ENCODE data around the gene CYLD. TPM values are rescaled to one million over a fixed set of nuclear protein-coding genes. Genes with fewer than 3 reads are reported as not detected.

The CYLD gene
- total RNA-seq, 1 experiment from 2014 or later = 24.9 TPM

GRCh38 chr16:50781043-50781442 lies 39.2 kb downstream of the CYLD start:
- no peak for DNase-seq (ENCODE audit: low spot score)

- DNase-seq (ENCODE audit: low spot score) = no peak
These were observed 39.6 kb downstream of the CYLD start for GRCh38 chr16:50781518-50781917.

- no peak for DNase-seq (ENCODE audit: low spot score)
These were observed 47.9 kb downstream of the CYLD start for GRCh38 chr16:50789757-50790156.

DNA sequence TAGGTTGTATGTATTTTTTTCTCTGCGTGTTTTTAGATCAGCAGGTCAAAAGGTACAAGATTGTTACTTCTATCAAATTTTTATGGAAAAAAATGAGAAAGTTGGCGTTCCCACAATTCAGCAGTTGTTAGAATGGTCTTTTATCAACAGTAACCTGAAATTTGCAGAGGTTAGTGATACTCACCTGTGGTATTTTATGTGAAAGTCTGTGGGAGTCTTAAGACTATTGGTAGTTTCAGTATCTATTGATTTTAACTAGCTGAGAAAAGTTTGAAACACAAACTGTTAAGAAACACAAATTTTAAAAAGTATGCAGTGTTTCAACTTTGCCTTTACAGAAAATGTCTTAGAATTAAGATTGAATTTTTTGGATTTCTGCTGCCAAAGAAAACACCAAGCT lies 49.6 kb downstream of the CYLD start:
- no peak for DNase-seq (ENCODE audit: low spot score)

- DNase-seq (ENCODE audit: low spot score) = no peak
These were observed 54.9 kb downstream of the CYLD start for GRCh38 chr16:50796829-50797228.

GRCh38 chr16:50797456-50797855 lies 55.6 kb downstream of the CYLD start:
- no peak for DNase-seq (ENCODE audit: low spot score)

DNA sequence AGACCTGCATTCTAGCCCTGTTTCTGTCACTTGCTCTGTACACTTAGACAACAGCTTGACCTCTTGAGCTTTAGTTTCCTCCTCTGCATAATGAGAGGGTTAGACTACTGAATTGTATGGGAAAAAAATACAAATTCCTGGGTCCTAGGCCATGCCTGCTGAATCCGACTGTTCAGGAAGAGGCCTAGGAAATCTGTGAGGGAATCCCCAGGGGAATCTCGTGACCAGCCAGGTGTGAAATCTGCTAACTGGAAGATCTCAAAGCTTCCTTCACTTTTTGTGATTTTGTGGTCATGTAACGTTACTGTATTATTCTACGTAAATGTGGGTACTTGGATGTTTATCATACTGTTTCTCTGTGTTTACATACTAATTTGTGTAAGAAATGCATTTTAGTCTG lies 58.2 kb downstream of the CYLD start:
- DNase-seq (ENCODE audit: low spot score) = no peak

GRCh38 chr16:50801036-50801435 lies 59.1 kb downstream of the CYLD start:
- DNase-seq (ENCODE audit: low spot score) = no peak

GRCh38 chr16:50802000-50802399 lies 60.1 kb downstream of the CYLD start:
- DNase-seq (ENCODE audit: low spot score) = no peak

GRCh38 chr16:50802961-50803360 lies 61.1 kb downstream of the CYLD start:
- no peak for DNase-seq (ENCODE audit: low spot score)

GRCh38 chr16:50804290-50804907 lies 62.5 kb downstream of the CYLD start:
- DNase-seq (ENCODE audit: low spot score) = no peak

DNA sequence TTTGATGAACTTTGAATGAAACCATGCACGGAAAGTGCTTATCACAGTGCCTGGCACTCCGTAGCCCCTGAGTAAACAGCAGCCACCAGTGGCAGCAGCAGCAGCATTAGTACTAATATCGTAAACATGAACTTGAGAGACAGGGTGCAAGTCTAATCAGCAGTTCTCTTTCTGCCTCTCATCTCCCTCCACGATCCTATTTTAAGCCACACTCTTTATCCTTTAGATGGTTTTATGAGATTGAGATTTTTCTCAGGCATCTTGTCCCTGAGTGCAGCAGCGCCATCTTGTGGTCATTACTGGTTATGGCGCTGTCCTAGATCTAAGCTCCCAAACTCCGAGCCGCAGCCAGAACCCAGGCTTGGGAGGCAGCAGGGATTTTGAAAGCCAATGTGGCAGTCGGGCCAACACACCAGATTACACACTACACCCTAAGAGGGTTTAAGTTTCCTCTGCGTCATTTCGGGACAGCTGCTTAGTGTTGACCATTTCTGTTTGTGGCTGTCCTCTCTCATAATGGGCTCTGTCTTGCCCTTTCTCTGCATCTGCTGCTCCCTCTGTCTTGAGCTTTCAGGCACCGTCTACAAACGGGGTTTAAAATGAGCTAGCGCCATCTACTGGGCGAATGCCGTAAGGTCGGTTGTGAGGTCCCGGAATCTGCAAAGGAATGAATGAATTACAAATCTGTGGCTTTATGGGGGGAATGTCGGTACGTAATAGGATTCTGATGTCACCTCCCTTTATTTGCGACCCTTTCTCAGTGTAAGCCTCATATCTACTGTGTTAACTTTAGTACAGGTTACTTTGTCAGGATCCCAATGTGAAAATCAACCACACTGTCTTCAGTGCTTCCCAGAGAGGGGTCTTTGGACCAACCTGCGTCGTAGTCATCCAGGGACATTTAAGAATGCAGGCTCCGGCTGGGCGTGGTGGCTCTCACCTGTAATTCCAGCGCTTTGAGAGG lies 64.5 kb downstream of the CYLD start:
- peak; percentile 87 for DNase-seq (ENCODE audit: low spot score)

DNA sequence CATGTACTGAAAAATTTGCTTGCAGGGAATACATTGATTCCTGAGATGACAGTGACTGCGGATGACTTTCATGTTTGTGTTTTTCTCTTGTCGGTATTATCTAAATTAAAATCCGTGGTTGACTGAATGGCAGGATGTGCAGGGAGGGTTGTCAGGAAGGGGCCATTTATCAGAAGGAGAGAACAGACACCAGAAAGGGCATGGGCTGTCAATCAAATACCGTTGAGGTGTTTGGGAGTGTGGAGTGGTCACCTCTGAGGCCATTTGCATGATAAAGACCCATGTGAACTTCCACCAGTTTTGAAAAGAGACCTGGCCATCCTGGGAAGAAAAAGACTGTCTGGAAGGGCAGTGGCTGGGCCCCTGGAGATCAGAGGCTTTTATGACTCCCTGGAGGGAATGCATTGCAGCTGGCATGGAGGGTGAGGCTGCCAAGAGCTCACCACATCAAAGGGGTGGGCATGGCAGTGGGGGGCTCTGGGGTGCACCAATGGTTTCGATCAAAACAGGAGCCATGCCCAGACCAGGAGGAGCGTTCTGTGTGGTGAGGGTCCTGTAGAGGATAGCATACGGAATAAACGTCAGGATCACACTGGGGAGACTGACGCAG lies 67.1 kb downstream of the CYLD start:
- DNase-seq (ENCODE audit: low spot score) = no peak

DNA sequence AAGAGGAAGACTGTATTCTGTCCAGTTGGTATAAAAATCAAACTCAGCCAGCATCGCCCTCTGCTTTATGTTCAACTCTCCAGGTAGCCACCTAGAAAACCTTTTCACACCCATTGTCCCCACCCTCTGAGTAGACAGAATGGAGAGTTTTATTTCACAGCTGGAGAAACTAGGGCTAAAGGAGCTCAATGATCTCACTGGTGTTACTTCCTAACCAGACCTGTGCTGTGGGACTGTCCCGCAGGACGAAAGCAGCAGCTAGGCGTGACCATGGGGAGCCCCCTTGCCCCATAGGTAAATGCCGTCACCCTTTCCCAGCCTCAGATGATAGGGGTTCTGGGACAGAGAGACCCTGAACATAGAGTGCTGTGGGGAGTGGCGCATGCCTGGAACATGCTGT lies 67.7 kb downstream of the CYLD start:
- DNase-seq (ENCODE audit: low spot score) = no peak

- DNase-seq (ENCODE audit: low spot score) = no peak
These were observed 68.5 kb downstream of the CYLD start for GRCh38 chr16:50810241-50810965.

GRCh38 chr16:50812046-50812445 lies 70.2 kb downstream of the CYLD start:
- no peak for DNase-seq (ENCODE audit: low spot score)

- no peak for DNase-seq (ENCODE audit: low spot score)
These were observed 71.1 kb downstream of the CYLD start for GRCh38 chr16:50812876-50813466.

GRCh38 chr16:50814052-50814451 lies 72.2 kb downstream of the CYLD start:
- DNase-seq (ENCODE audit: low spot score) = no peak

DNA sequence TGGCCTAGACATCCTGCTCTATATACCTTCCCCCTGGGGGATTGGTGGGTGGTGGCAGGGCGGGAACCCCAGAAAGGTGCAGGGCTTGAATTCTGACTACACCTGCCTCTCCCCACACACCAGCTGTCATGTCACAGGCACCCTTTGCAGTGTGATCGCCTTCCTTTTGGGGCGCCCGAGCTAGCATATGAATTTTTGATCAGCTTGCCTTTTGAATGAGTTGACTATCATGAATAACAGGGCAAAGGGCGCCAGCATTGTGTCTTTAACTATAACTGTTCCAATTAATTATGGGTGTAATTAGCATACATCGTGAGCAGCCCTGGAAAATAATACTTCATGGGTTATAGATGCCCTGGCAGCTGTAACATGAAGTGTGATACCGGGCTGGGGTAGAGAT lies 72.7 kb downstream of the CYLD start:
- DNase-seq (ENCODE audit: low spot score) = no peak

DNA sequence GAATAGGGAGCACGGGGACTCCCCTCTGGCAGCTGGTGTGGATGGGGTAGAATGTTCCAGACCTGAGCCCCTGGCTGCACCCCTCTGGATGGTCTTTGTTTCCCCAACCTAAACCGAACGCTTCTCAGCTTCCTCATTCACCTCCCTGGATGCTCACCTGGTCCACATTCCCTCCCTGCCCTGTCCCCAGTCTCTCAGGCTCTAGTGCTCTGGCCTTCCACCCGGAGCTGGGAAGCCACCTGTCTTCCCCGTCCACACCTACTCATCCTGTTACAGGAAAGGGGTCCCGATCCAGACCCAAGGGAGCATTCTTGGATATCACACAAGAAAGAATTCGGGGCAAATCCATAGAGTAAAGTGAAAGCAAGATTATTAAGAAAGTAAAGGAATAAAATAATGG lies 73.5 kb downstream of the CYLD start:
- no peak for DNase-seq (ENCODE audit: low spot score)

DNA sequence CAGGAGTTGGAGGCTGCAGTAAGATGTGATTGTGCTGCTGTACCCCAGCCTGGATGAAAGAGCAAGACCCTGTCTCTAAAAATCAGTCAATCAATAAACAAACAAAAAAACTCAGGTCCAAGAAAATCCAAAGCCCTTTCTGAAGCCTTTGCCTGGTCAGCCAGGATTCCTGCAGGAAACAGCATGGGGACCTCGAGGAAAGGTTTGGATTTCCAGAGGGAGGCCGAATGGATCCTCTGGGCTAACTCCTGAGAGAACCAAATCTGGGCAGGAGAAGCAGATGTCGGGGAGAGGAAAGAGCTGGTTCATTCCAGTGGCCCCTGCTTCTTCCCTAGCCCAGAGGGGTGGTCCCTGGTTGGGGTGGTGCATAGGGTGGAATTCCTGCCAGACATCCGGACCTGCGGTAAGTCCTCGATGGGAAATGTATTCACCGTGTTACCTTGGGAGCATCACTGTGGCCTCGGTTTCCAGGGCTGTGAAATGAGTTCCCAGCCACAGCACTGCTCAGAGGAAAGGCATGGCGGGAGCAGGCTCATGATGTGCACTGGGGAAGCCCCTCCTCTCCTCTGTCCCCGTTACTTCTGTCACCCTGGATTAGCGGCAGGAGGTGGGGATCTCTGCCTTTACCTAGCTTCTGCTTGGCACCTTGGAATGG lies 75.1 kb downstream of the CYLD start:
- no peak for DNase-seq (ENCODE audit: low spot score)

Measured in H4 (cell line).